ENCODE results near the gene KAT2A. TPM values are rescaled to one million over a fixed set of nuclear protein-coding genes. Genes with fewer than 3 reads are reported as not detected.
A peak's percentile ranks its signal among the peaks of the same experiment; 100 is the strongest.

The KAT2A gene
- total and polyA plus RNA-seq, 9 of the 15 experiments (the other 6 are each of a cell fraction or from before 2014, with no cell fraction given): 1.5 to 80.4 (median 31.9) TPM

DNA sequence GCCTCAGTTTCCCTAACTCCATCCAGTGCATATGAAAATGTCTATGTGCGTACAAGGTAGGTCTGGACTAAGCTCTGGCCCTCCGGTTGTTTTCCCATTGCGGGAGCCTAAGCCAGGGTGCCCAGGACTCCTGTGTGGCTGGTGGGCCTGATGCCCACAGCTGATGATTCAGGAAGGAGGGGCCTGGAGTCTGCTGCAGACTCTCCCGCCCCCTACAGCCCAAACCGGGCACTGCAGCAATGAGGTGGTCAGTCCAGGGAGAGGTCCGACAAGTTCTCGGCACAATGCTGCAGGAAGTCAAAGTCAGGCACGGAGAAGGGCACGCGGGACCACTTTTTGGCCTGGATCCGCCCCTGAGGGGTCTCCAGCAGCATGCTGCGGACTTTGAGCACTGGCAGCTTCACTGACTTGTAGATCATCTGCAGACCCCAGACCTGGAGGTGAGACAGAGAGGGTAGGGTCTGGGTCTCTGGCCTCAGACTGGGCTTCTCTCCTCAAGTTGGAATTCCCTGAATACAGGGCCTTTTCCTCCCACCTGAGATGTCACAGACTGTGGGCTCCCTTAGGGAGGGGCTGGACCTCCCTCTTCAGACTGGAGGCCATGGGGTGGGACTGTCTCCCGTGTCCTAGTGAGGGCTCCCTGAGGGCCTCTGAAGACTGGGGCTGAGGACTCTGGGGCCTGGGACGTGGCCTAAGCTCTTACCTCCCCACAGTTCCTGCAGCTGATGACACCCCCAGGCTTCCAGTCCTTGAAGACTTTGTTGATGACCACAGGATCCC lies 19.5 kb downstream of the KAT2A start (continued):
- TF ChIP-seq, protein P1, sequence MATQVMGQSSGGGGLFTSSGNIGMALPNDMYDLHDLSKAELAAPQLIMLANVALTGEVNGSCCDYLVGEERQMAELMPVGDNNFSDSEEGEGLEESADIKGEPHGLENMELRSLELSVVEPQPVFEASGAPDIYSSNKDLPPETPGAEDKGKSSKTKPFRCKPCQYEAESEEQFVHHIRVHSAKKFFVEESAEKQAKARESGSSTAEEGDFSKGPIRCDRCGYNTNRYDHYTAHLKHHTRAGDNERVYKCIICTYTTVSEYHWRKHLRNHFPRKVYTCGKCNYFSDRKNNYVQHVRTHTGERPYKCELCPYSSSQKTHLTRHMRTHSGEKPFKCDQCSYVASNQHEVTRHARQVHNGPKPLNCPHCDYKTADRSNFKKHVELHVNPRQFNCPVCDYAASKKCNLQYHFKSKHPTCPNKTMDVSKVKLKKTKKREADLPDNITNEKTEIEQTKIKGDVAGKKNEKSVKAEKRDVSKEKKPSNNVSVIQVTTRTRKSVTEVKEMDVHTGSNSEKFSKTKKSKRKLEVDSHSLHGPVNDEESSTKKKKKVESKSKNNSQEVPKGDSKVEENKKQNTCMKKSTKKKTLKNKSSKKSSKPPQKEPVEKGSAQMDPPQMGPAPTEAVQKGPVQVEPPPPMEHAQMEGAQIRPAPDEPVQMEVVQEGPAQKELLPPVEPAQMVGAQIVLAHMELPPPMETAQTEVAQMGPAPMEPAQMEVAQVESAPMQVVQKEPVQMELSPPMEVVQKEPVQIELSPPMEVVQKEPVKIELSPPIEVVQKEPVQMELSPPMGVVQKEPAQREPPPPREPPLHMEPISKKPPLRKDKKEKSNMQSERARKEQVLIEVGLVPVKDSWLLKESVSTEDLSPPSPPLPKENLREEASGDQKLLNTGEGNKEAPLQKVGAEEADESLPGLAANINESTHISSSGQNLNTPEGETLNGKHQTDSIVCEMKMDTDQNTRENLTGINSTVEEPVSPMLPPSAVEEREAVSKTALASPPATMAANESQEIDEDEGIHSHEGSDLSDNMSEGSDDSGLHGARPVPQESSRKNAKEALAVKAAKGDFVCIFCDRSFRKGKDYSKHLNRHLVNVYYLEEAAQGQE (IDR thresholded peaks at IDR 0.05; ENCODE audit: borderline replicate concordance): peak; percentile 84
- TF ChIP-seq, protein P1 (CRISPR knock-in tag; IDR thresholded peaks at IDR 0.05; ENCODE audit: low read depth): no peak
- TF ChIP-seq SIX5 (IDR thresholded peaks at IDR 0.05; ENCODE audit: borderline replicate concordance in 1 of 2, insufficient read depth in 1 of 2, low read depth in 1 of 2, low read length in 2 of 2) (no peak), ZNF384 (IDR thresholded peaks at IDR 0.05; ENCODE audit: low read depth, low read length) (no peak), ZNF354B (CRISPR knock-in tag; IDR thresholded peaks at IDR 0.05) (no peak), BRD4 (IDR thresholded peaks at IDR 0.05) (no peak), MCM3 (IDR thresholded peaks at IDR 0.05) (no peak), ZNF586 (CRISPR knock-in tag; conservative IDR thresholded peaks at IDR 0.05) (no peak), ZBTB7A (IDR thresholded peaks at IDR 0.05; ENCODE audit: borderline replicate concordance, control insufficient read depth, low read depth, low read length) (peak; percentile 22; the same call in 1 of the 2 replicates), ARID2 (IDR thresholded peaks at IDR 0.05) (peak; percentile 80; the same call in 1 of the 2 replicates)
- TF ChIP-seq, protein P2, sequence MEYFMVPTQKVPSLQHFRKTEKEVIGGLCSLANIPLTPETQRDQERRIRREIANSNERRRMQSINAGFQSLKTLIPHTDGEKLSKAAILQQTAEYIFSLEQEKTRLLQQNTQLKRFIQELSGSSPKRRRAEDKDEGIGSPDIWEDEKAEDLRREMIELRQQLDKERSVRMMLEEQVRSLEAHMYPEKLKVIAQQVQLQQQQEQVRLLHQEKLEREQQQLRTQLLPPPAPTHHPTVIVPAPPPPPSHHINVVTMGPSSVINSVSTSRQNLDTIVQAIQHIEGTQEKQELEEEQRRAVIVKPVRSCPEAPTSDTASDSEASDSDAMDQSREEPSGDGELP (CRISPR knock-in tag; IDR thresholded peaks at IDR 0.05; ENCODE audit: borderline replicate concordance): peak; percentile 92
- TF ChIP-seq, protein P3, sequence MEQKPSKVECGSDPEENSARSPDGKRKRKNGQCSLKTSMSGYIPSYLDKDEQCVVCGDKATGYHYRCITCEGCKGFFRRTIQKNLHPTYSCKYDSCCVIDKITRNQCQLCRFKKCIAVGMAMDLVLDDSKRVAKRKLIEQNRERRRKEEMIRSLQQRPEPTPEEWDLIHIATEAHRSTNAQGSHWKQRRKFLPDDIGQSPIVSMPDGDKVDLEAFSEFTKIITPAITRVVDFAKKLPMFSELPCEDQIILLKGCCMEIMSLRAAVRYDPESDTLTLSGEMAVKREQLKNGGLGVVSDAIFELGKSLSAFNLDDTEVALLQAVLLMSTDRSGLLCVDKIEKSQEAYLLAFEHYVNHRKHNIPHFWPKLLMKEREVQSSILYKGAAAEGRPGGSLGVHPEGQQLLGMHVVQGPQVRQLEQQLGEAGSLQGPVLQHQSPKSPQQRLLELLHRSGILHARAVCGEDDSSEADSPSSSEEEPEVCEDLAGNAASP (IDR thresholded peaks at IDR 0.05): no peak
- TF ChIP-seq, protein P4, sequence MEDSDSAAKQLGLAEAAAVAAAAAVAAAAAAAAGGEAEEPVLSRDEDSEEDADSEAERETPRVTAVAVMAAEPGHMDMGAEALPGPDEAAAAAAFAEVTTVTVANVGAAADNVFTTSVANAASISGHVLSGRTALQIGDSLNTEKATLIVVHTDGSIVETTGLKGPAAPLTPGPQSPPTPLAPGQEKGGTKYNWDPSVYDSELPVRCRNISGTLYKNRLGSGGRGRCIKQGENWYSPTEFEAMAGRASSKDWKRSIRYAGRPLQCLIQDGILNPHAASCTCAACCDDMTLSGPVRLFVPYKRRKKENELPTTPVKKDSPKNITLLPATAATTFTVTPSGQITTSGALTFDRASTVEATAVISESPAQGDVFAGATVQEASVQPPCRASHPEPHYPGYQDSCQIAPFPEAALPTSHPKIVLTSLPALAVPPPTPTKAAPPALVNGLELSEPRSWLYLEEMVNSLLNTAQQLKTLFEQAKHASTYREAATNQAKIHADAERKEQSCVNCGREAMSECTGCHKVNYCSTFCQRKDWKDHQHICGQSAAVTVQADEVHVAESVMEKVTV (CRISPR knock-in tag; IDR thresholded peaks at IDR 0.05): peak; percentile 63; the same call in 1 of the 2 replicates
- TF ChIP-seq, protein P5, sequence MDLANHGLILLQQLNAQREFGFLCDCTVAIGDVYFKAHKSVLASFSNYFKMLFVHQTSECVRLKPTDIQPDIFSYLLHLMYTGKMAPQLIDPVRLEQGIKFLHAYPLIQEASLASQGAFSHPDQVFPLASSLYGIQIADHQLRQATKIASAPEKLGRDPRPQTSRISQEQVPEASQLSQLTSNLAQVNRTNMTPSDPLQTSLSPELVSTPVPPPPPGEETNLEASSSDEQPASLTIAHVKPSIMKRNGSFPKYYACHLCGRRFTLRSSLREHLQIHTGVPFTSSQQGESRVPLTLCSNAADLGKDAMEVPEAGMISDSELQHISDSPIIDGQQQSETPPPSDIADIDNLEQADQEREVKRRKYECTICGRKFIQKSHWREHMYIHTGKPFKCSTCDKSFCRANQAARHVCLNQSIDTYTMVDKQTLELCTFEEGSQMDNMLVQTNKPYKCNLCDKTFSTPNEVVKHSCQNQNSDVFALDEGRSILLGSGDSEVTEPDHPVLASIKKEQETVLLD (IDR thresholded peaks at IDR 0.05): no peak
